Activated CD8-positive, alpha-beta memory T cell treated with anti-CD3 and anti-CD28 coated beads, Interleukin-2, amount 50 U/mL, for 1 hour (primary cell): ENCODE data around the gene OSBP2.
A peak's percentile ranks its signal among the peaks of the same experiment; 100 is the strongest.
"Not testable (repeated sequence)": the region's sequence is repeated elsewhere in the genome, so short reads cannot be mapped to it uniquely, and the experiment has no call there.

Source experiments
- DNase-seq: peaks from one replicate; pipeline ENCODE4 v3.0.0-alpha.2; 2020; ENCODE audit errors: extremely low read depth

OSBP2 gene

GRCh38 chr22:30676565-30676964, 18.1 kb upstream of the OSBP2 start:
- not testable (repeated sequence) for DNase-seq

GRCh38 chr22:30679895-30680690, 14.6 kb upstream of the OSBP2 start:
- not testable (repeated sequence) for DNase-seq

- no peak for DNase-seq
Measured at GRCh38 chr22:30680991-30681770, 13.5 kb upstream of the OSBP2 start.

GRCh38 chr22:30681831-30682230, 12.8 kb upstream of the OSBP2 start:
- DNase-seq = no peak

GRCh38 chr22:30685178-30685577, 9.5 kb upstream of the OSBP2 start:
- no peak for DNase-seq

GRCh38 chr22:30687358-30687757, 7.3 kb upstream of the OSBP2 start:
- DNase-seq = no peak

- DNase-seq = no peak
Measured at GRCh38 chr22:30689622-30690021, 5.1 kb upstream of the OSBP2 start.

- DNase-seq = no peak
Measured at GRCh38 chr22:30691204-30691603, 3.5 kb upstream of the OSBP2 start.

GRCh38 chr22:30694171-30694639, 469 bp upstream of the OSBP2 start:
- DNase-seq = peak; percentile 14

GRCh38 chr22:30695351-30695851, 727 bp downstream of the OSBP2 start:
- DNase-seq = no peak

- no peak for DNase-seq
Measured at GRCh38 chr22:30695871-30696655, 1.4 kb downstream of the OSBP2 start.

GRCh38 chr22:30697975-30698374, 3.3 kb downstream of the OSBP2 start:
- DNase-seq = no peak

- no peak for DNase-seq
Measured at GRCh38 chr22:30701872-30702271, 7.2 kb downstream of the OSBP2 start.

- DNase-seq = no peak
Measured at GRCh38 chr22:30702856-30703255, 8.2 kb downstream of the OSBP2 start.

GRCh38 chr22:30704978-30705377, 10.3 kb downstream of the OSBP2 start:
- DNase-seq = no peak

GRCh38 chr22:30705710-30706651, 11.3 kb downstream of the OSBP2 start:
- DNase-seq = no peak

GRCh38 chr22:30709980-30710379, 15.3 kb downstream of the OSBP2 start:
- not testable (repeated sequence) for DNase-seq

GRCh38 chr22:30712094-30712493, 17.4 kb downstream of the OSBP2 start:
- no peak for DNase-seq

- DNase-seq = no peak
Measured at GRCh38 chr22:30714062-30714461, 19.4 kb downstream of the OSBP2 start.

GRCh38 chr22:30717331-30717921, 22.8 kb downstream of the OSBP2 start:
- no peak for DNase-seq
